Measurements from ENCODE around the gene ATXN10.

The ATXN10 gene

DNA sequence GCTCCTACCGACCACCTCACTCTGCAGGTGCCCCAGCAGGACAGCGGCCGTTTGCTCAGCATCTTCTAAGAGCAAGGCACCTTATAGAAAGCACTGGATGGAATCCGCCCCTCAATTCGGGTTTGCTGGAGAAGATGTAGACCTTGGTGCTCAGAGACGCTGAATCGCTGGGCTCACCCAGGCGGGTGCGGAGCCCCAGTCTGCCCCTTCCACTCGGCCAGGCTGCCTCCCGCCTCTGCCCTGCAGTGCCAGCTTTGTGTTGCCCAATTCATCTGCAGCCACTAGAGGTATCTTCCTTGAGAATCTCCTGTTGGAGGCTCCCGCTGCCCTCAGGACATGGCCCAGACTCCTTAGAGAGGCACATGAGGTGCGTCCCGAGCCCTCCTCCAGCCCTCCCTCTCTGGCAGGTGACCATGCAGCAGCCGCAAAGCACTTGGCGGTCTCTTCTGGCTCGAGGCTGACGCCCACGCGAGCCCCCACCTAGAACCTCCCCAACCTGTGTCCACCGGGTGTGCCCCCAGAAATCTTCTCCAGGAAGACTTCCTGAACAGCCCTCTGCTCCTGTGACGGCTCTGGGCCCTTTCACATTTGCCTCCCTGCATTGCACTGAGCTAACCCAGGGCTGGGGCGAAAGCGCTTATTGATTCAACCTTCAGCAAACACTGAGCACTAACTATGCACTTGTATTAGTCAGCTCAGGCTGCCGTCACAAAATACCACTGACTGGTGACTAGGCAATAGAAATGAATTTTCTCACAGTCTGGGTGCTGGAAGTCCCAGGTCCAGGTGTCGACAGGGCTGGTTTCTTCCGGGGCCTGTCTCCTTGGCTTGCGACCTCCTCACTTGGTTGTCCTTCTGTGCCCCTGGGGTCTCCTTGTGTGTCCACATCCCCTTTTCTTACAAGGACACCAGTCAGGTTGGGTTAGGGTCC lies 187.9 kb downstream of the ATXN10 start:
- DNase-seq (ENCODE audit: low spot score) = peak; percentile 54

DNA sequence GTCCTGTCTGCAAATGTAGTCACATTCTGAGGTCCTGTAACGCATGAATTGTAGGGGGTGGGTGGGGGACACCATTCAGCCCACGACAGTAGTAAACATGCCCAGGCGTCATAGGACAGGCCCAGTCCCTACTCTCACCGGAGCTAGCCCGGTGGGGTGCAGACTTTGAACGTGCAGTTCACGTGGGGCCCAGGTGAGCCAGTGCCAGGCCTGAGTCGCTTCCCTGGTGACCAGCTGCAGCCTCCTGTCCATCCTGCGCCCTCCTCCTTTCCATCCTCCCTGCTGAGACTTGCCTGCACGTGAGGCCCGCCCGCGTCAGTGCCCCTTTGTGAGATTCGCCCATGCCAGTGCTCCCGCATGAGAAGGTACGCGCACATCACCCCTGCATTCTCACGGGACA lies 188.6 kb downstream of the ATXN10 start:
- DNase-seq (ENCODE audit: low spot score) = no peak

DNA sequence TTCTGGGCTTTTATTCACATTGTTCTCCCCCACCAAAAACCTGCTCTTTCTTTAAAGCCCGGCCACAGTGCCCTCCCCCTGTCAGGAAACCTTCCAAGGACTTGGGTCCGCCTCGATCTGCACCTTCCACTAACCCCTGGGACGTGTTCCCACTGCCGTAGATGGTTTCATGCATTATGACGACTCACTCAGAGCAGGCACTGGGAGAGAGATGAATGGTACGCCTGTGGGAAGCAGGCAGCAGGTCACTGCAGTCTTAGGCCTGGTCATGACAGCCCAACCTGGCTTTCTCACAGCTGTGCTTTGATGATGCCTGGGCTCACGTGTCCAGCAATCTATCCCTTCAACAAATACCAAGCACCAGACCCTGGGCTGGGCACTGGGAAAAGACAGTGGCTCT lies 189.6 kb downstream of the ATXN10 start:
- DNase-seq (ENCODE audit: low spot score) = no peak

DNA sequence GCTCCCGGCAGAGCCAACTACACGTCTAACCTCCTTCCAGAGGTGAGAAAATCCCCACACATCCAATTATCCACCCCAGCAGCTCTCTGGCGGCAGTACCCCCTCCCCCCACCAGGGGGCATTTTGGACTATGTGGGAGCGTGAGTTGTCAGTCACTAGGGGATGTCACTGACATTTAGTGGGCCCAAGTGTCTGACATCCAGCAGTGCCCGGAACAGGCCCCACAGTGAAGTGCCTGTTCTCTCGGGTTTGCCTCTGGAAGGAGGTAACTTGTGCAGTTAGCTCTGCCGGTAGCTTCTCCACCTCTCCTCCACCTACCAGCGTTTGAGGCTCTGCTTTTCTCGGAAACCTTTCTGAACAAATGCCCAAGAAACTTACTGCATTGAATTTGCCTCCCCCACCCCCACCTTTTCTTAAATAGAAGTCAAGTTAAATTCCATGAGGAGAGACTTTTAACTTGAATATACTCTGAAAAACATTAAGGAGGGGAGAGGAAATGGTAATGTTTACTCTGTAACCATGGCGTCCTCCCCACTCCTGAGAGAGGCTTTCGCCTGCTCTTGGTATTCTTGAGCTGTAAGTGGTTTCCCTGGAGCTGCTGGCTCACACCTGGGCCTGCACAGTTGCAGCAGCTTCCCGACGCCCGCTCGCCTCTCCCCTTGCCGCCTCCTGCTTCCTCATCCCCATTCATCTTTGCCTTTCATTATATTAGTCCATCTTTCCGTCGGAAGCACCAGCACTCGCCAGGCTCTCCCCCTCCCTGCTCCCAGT lies 192.5 kb downstream of the ATXN10 start:
- peak; percentile 66 for DNase-seq (ENCODE audit: low spot score)

DNA sequence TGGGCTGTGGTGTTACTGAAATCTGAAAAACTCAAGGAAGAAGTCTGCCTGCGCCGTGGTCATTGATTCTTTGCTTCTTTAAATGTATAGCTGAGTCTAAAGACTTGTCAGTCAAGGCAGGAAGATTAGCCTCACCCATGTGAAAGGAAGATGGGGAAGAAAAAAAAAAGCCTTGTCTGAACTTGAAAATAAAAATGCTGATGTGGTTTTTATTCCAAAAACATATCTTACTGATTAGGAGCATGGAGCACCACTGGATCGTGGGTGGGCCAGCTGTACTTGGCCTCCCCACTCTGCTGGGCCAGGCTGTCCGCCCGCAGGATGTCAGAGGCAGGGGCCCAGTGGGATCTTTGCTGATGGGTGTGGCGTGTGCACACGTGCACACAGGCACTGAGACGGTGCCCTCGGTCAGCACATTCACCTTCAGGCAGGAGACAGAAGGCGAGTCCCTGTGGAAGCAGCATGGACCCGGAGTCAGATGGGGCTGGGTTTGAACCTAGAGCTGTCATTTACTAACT lies 193.4 kb downstream of the ATXN10 start:
- DNase-seq (ENCODE audit: low spot score) = no peak

DNA sequence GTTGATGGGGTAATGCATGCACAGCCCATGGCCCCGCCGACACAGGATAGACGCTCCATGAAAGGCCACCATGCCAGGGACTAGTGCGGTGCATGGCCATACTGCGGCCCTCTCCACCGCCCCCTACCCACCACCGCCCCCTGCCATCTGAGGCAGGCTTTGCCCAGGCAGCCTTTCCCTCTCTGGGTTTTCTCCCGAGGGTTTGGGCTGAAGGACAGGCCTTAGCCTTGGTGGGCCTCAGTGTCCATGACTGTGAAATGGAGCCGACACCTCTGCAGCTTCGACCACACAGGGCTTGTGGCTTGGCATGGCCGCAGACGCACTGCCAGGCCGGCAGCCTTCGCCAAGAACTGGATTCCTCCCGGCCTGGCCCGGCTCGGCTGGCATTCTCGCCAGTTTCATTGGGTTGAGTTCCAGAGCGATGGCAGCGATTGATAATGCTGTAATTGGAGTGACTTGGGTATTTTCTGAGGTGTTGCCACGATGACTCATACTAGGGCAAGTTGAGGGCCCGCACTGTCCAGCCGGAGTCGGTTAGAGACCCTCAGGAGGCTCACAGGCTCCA lies 194.0 kb downstream of the ATXN10 start:
- DNase-seq (ENCODE audit: low spot score) = no peak

DNA sequence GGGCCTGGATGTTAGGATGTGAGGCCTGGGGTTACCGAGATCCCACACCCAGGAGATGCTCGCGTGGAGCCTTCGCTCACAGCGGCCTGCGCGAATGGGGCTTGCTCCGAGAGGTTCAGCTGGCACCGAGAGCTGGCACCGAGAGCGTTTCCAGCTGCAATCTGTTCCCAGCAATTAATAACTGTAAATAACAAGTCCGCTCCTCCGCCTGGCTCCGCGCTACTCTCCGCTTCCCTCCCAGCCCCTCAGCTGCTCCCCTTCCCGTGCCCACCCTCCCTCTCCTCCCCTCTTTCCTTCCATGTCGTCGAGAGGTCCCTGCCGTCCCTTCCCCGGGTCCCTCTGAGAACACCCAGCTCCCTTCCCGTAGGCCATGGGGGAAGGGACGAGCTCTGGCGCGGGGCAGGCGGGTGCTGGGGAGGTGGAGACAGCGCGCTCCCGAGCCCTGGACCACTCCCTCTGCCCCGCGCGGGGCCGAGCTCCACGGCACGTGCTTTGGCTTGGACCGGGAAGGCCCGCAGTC lies 194.6 kb downstream of the ATXN10 start:
- no peak for DNase-seq (ENCODE audit: low spot score)

DNA sequence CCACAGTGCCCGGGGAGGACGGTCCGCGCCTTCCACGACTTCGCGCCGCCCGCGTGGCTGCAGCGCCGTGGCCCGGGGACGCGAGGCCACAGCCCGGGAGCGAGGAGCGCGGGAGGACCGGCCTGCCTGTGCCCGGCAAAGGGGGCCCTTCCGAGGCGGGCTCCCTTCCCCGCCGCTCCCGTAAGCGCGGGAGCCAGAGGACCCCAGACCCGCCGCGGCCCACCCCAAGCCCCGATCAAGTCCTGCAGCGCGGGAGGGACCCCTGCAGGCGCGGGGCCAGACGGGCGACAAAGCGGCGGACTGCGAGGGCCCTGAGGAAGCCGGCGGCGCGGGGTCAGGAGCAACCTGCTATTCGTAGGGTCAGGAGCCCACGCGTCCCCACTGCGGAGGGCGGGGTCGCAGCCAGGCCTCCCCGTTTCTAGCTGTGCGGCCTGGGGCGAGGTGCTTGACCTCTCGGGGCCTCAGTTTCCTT lies 195.0 kb downstream of the ATXN10 start:
- DNase-seq (ENCODE audit: low spot score) = no peak

DNA sequence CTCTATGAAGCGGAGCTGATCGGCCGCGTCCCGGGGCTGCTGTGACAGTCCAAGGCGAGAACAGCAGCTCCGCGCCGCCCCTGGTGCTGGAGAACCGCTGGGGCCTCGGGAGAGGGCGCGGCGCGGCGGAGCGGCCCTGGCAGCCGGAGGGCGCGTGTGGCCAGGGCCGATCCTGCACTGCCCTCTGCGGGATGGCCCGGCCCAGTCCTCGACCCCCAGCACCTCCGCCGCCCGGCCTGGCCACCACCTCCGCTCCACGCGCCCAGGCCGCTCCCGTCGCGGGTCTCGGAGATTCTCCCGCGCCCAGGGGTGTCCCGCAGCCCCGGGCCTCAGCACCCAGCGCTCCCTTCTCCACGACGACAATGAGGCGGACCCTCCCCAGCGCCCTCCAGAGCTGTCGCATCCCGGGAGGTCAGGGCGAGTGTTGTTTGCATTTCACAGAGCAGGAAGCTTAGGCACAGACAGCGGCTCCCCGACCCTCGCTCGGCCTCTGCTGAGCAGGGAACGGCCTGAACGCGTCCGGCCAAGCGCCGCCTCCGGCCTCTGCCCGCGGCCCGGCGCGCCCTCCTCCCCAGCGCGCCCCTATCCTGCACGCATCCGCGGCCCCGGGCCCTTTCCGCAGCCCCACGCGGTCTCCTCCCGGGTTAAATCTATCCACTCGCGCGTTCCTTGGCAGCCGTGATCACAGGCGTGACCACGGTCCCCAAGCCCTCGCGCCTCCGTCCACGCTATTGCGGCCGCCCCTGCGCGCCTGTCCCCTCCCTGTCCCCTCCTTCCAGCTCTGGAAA lies 195.7 kb downstream of the ATXN10 start:
- DNase-seq (ENCODE audit: low spot score) = peak; percentile 37

DNA sequence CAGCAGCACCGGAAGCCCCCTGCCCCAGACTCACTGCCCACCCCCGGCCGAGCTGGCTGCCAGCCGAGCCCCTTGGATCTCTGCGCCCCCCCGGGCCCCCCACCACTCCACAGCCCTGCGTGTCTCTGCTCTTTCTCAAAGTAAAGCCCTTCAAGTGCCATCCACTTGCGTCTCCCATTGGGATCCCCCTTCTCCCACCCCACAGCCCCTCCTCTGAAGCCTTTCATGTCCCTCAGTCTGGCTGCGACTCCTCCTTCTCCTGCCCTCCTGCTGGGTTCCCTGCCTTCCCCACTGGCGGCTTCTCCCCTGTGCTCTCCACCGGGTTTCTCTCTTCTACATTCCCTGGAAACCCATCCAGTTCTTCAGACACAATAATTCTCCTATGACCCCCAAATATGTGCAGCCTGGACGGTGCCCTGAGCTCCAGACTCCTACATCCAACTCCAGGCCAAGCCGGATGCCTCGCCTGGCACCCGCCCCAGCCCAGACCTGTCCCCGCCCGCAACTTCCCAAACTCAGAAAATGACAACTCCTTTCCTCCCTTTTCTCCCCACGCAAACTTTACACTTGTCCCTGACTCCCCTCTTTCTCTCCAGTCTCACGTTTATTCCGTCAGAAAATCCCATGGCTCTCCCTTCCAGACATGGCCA lies 196.4 kb downstream of the ATXN10 start:
- no peak for DNase-seq (ENCODE audit: low spot score)

DNA sequence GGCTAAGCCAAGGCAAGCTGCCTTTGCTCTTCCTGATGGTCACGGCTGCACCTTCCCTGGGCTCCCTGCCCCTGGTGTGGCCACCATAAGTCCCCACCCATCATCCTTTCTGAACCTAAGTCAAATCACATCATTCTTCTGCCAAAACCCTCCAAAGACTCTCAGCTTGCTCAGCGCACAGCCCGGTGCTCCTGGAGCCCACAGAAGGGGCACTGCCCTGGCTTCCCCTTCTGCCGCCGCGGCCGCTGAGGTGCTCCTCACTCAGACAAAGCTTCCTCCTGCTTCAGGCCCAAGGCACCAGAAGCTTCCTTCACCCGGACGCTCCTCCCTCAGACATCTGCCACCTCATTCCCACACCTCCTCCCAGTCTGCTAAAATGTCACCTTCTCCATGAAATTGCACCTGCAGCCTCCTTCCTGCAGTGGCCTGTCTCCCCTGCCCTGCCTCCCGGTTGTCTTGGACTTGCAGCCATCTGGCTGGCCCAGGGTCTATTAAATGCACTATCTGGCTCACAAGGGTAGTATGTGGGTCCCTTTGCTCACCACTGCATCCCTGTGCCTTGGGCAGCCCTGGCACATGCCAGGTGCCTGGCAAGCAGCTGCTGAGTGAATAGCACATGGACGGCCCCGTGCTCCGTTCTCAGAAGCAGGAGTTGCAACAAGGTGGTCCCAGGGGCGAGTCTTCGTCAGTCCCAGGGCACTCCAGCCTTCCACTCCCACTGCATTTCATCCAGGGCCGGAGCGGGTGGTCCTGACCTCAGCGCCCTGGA lies 197.1 kb downstream of the ATXN10 start:
- no peak for DNase-seq (ENCODE audit: low spot score)

DNA sequence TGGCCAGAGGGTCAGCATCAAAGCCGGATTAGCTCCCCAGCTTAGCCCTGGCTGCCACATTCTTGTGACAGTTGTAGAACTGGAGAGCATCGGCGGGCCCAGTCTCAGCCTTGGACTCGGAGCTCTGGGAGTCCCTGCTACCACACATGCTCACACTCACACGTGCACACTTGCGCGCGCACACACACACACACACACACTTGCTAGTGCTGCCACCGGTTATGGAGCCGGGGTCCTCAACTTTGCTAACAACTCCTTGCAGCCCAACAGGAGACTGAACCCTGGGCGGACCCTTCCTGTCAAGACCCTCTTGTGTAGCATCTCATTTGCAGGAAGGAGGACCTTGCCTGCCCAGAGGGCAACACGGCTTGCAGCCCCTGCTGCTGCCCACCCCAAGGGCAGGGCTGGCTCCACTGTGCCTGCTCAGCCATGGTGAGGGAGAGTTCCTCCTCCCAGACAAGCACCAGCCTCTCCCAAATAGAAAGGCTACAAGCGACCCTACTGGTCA lies 197.8 kb downstream of the ATXN10 start:
- no peak for DNase-seq (ENCODE audit: low spot score)

DNA sequence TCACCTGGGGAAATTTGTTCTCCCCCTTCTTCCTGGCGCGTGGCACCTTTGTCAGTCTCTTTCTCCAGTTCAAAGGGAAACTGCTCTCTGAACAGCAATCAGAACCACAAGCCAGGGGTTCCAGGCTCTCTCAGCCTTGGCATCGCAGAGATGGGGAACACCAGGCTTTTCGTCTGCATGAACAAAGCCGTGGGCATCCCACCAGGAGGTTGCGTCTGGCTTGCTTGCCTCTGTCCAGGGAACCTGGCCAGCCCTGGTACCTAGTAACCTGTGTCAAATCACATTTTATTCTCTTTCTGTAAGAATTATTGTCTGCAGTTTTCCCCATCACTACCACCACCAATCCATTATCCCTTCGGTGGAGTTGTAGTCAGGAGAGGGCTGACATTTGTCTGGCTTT lies 198.4 kb downstream of the ATXN10 start:
- no peak for DNase-seq (ENCODE audit: low spot score)

DNA sequence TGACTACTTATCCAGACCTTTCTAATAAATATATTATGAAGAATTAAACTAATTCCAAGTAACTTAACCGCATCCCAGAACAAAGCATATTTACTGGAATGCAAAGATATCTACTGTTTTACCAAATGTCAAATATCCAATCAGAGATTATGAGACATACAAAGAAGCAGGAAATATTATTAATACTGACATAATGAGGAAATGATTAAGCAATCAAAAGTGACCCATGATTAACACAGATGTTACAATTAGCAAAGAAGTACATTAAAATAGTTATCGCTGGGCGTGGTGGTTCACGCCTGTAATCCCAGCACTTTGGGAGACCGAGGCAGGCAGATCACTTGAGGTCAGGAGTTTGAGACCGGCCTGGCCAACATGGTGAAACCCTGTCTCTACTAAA lies 200.1 kb downstream of the ATXN10 start:
- DNase-seq (ENCODE audit: low spot score) = no peak

DNA sequence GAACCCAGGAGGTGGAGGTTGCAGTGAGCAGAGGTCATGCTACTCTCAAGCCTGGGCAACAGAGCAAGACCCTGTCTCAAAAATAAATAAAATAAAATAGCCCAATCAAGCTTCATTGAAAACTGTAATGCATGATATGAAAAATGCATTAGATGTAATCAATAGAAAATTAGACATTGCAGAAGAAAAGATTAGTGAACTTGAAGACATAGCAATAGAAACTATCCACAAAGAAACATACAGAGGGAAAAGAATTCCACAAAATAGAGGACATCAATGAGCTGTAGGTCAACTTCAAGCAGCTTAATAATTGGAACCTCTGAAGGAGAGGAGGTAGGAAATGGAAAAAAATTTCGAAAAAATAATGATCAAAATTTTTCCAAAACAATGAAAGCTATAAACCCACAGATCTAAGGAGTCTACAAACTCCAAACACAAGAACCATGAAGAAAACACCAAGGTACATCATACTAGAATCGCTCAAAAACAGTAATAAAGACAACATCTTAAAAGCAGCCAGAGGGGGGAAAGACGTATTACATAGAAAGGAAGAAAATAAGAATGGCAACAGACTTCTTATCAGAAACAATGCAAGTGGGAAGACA lies 201.1 kb downstream of the ATXN10 start:
- no peak for DNase-seq (ENCODE audit: low spot score)

DNA sequence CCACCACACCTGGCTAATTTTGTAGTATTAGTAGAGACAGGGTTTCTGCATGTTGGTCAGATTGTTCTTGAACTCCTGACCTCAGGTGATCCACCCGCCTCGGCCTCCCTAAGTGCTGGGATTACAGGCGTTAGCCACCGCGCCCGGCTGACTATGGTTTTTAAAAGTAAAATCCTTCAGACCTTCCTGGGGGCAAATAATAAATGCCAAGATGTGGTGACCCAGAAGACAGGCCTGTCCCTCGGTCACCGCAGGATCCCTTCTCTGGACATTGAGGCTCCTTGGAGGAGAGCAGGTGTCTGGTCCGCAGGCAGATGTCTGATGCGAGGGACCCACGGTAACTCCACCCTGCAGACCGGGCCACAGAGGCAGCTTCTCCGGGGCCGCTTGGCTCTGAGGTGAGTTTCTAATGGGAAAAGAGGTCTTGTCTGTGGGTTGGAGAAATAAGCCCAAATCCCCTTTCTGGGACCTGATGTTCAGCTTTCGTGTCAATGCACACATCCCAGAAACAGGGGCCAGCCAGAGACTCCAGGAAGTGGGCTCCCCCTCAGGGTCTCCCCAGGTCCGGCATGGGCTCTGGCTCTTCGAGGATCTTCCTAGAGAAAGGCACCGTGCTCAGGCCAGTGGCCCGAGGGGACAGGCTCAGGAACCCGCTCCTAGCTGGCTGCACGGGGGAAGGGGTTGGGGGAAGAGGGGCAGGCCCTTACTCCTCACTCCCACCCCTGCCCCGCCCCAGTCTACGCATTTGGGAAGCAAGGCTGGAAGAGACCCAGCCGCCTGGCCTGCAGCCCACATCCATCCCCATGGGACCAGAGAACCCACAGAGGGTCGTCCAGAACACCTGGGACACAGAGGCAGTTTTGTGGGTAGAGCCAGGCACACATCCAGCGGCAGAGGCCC lies 204.8 kb downstream of the ATXN10 start:
- DNase-seq (ENCODE audit: low spot score) = no peak

DNA sequence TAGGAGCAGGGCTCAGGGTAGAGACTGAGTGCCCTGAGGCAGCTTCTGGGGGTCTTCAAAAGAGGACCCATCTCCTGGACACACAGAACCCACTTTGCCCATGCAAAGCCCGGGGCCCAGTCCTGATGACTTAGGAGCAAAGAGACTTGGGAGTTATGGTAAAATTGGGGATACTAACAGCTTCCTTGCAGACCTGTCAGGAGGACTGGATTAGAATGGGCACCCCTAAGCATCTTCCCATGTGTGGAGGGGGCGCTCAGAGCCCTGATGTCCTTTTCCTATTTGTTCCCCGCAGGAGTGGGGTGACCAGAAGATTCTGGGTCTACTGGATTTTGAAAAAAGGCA lies 205.4 kb downstream of the ATXN10 start:
- DNase-seq (ENCODE audit: low spot score) = no peak

DNA sequence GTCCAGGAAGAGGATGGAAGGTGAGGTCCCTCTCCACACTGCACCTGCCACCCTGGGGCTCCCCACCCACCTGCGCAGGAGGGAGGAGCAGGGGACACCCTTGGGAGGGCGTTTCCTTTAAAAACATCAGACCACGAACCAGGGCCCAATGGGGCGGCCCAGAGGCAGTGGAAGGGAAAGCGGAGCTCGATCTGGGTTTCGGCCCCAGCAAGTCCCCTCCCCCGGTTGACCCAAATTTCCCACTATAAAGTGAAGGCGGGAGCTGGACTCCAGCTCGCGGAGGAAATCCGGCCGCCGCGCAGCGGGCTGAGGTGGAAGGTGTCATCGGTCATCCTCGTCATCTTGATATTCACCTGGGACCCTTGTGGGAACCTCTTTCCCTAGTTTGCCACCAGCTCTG lies 206.0 kb downstream of the ATXN10 start:
- DNase-seq (ENCODE audit: low spot score) = no peak

Measured in kidney tubule cell (primary cell).